Left lung (tissue), 10 donors: Measurements from ENCODE around the gene TNFRSF6B. TPM values are rescaled to one million over a fixed set of nuclear protein-coding genes. Genes with fewer than 3 reads are reported as not detected.

ENCODE experiments used
- ATAC-seq: fragments of 200-7000 bp; cut with Tn5 transposase; one replicate; pipeline ENCODE4 v1.9.1; 2020; ENCODE audit warnings: moderate library complexity
- DNase-seq, 4 donors: peaks; one replicate each; pipeline ENCODE4 v3.0.0-alpha.2; 2013 to 2020
- H3K27ac ChIP-seq, 2 donors: fragments of 200-600 bp; sonication (generic) in 1 of 2; one replicate each; pipeline versions ENCODE4 v1.5.0 to v1.8.0; 2020 to 2021
- H3K27me3 ChIP-seq, 2 donors: fragments of 200-600 bp; sonication (generic) in 1 of 2; one replicate each; pipeline versions ENCODE4 v1.5.0 to v1.8.0; 2020 to 2021
- H3K36me3 ChIP-seq, 2 donors: fragments of 200-600 bp; sonication (generic) in 1 of 2; one replicate each; pipeline versions ENCODE4 v1.5.0 to v1.8.0; 2020 to 2021
- H3K4me1 ChIP-seq, 2 donors: fragments of 200-600 bp; one replicate each; pipeline ENCODE4 v1.8.0; 2021
- H3K4me3 ChIP-seq, 2 donors: fragments of 200-600 bp; sonication (generic) in 1 of 2; one replicate each; pipeline versions ENCODE4 v1.5.0 to v1.8.0; 2020 to 2021; ENCODE audit warnings: mild to moderate bottlenecking in 1 of 2
- H3K9me3 ChIP-seq, 2 donors: fragments of 200-600 bp; sonication (generic) in 1 of 2; one replicate each; pipeline versions ENCODE4 v1.5.0 to v1.8.0; 2020 to 2021
- intact Hi-C, 2 donors: fragments of 100-400 bp; cut with DNase I; formaldehyde crosslinking; loops; one replicate each; pipeline versions ENCODE4 v1.11.2 to v1.14.2; 2022
- polyA plus RNA-seq, 6 donors: library from polyadenylated mRNA; unstranded; fragments of 120-200 nt; gene quantifications; one replicate each; pipeline ENCODE4 v1.2.1, GENCODE V29; 2013; ENCODE audit not compliant: insufficient read length in 6 of 6
- total RNA-seq, 2 donors: library from RNA; stranded (reverse); fragmentation: NEBNext Ultra II Directional; extraction: Animal tissue kit (Norgen Biotek cat#: 25700); gene quantifications; one replicate each; pipeline ENCODE4 v1.2.1, GENCODE V29; 2021
- TF ChIP-seq, protein P1 (sequence below), 2 donors: fragments of 200-600 bp; sonication (generic) in 1 of 2; IDR thresholded peaks; one replicate each; pipeline versions ENCODE4 v1.5.0 to v1.8.0; 2021; ENCODE audit warnings: antibody characterized with exemption in 2 of 2
- donor health status: DM: no; HTN: yes; CAD: no.
- donor health status: DM: no; HTN: no; CAD: no.

TNFRSF6B gene
- total and polyA plus RNA-seq, 8 donors = 1.6 to 17.6 (median 2.7) TPM

DNA sequence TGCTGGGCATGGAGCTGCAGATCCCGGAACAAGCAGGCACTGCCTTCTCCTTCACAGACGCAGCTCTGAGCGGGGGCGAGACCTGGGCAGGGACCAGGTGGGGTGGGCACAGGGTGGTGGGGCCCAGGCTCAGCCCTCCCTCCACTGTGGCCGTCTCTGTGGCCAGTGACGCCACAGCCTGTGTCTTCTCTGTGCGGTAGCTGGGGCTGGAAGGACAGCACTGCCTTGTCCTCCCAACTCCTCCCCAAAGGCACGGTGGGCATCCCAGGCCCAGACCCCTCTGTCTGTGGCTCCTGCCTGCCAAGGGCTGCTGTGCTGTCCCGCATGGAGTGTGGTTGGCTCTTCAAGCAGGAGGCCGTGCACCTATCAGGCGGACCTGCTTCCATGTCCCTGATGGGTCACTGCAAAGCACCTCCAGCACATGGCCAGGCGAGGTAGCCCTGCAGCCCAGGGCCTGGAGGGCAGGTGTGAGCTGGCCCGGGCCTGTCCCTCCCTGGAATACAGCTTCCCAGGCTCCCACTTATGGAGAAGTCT, 14.8 kb upstream of the TNFRSF6B start:
- H3K4me1 ChIP-seq = peaks cover 12 to 35% of the 10 kb centered on the region in 2 donors
- ATAC-seq = no peak
- peaks cover 0 to 49% of the 10 kb centered on the region in 2 donors for H3K36me3 ChIP-seq
- no peaks in the 10 kb centered on the region for H3K9me3 ChIP-seq
- H3K27me3 ChIP-seq = no peaks in the 10 kb centered on the region
- intact Hi-C loops = no loop called here
- H3K4me3 ChIP-seq = no peak overlapping the region
- TF ChIP-seq, protein P1, sequence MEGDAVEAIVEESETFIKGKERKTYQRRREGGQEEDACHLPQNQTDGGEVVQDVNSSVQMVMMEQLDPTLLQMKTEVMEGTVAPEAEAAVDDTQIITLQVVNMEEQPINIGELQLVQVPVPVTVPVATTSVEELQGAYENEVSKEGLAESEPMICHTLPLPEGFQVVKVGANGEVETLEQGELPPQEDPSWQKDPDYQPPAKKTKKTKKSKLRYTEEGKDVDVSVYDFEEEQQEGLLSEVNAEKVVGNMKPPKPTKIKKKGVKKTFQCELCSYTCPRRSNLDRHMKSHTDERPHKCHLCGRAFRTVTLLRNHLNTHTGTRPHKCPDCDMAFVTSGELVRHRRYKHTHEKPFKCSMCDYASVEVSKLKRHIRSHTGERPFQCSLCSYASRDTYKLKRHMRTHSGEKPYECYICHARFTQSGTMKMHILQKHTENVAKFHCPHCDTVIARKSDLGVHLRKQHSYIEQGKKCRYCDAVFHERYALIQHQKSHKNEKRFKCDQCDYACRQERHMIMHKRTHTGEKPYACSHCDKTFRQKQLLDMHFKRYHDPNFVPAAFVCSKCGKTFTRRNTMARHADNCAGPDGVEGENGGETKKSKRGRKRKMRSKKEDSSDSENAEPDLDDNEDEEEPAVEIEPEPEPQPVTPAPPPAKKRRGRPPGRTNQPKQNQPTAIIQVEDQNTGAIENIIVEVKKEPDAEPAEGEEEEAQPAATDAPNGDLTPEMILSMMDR (IDR thresholded peaks at IDR 0.05) = no peak
- H3K27ac ChIP-seq = peak overlapping the region; percentile 53 to 67
- DNase-seq = peak in 1 of 4 donors; percentile 65

DNA sequence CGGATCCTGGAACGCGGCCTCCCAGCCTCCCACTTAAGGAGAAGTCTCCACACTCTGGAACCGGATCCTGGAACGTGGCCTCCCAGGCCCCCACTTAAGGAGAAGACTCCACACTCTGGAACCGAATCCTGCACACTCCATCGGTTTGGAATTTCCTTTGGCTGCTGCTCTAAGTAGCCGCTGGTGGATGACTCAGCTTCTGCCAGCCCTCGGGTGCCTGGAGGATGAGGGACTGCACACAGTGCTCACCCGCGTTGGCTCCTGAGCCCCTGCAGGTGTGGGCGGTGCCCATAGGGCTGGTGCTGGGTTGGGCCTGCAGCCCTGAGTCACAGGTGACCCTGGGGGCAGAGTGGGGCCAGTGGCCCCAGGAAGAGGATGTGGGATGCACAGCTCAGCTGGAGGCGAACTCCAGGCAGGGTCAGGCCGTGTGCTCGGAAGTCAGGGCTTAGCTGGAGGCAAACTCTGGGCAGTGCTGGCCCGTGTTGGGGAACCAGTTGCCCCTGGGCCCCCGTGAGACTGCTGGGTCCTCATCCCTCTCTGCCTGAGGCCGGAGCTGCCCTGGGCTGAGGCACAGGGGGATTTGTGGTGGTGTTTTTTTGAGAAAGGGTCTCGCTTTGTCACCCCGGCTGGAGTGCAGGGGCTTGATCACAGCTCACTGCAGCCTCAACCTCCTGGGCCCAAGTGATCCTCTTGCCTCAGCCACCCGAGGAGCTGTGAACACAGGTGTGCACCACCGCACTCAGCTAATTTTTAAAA, 13.9 kb upstream of the TNFRSF6B start:
- TF ChIP-seq, protein P1 (IDR thresholded peaks at IDR 0.05) = no peak

DNA sequence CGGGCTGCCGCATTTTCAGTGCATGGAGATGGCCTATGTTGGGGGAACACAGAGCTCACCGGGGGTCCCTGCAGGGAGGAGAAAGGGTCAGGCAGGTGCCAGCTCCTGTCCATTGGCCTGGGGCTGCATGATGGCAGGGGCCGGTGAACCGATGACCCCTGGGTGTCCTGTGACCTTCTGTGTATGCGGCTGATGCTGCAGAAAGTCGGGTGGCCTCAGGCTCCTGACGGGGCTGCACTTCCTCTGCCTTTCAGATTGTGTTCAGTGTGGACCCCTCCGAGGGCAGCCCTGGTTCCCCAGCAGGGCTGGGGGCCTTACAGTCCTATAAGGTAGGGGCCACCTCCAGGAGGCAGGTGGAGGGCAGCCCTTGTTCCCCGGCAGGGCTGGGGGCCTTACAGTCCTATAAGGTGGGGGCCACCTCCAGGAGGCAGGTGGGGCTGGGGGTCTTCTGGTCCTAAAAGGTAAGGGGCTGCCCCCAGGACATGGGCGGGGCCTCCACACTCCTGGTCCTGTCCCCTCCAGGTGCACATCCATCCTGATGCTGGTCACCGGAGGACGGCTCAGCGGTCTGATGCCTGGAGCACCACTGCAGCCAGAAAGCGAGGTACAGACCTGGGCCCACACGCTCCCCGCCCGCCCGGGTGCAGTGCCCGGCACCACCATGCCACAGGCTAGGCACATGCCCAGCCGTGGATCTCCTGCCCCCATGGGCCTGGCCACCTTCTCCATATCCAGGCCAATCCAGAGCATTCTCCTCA, 11.0 kb upstream of the TNFRSF6B start:
- no peak for ATAC-seq
- Histone ChIP-seq H3K36me3 (peaks cover 0 to 18% of the 10 kb centered on the region in 2 donors), H3K4me1 (peaks cover 24 to 65% of the 10 kb centered on the region in 2 donors), H3K27ac (peak overlapping the region; percentile 88 to 91), H3K9me3 (no peaks in the 10 kb centered on the region), H3K4me3 (no peak overlapping the region), H3K27me3 (no peaks in the 10 kb centered on the region)
- intact Hi-C loops = no loop called here
- TF ChIP-seq, protein P1 (IDR thresholded peaks at IDR 0.05) = no peak
- DNase-seq = peak in 1 of 4 donors; percentile 75

More for the DNA sequence above, 13.9 kb upstream of the TNFRSF6B start:
- H3K4me3 ChIP-seq = no peak overlapping the region
- H3K9me3 ChIP-seq = no peaks in the 10 kb centered on the region
- H3K36me3 ChIP-seq = peaks cover 0 to 42% of the 10 kb centered on the region in 2 donors
- ATAC-seq (peak; percentile 67), DNase-seq (peak in 1 of 4 donors; percentile 77)
- peaks cover 20 to 43% of the 10 kb centered on the region in 2 donors for H3K4me1 ChIP-seq
- intact Hi-C loops = no loop called here
- no peaks in the 10 kb centered on the region for H3K27me3 ChIP-seq
- H3K27ac ChIP-seq = peak overlapping the region; percentile 59 to 67

DNA sequence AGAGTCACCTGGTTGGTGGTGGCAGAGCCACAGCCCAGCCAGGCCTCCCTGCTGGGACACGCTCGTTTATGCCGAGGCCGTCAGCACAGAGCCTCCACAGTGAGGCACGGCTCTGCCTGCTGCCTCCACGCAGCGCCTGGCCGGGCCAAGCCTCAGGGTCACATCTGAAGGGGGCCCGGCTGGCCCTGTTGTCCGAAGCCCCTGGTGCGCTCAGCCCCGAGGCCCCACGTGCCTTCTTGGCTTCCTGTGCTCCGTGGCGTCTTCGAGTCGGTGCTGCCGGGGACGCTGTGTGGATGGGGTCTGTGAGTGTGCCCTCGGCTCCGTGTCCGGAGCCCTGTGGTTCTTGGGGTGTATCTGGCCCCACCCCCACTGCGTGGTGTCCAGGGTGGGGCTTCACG, 10.4 kb upstream of the TNFRSF6B start:
- no peaks in the 10 kb centered on the region for H3K27me3 ChIP-seq
- H3K27ac ChIP-seq = peak overlapping the region; percentile 88 to 91
- ATAC-seq (no peak), DNase-seq (peak in 1 of 4 donors; percentile 77)
- H3K4me3 ChIP-seq = no peak overlapping the region
- H3K9me3 ChIP-seq = no peaks in the 10 kb centered on the region
- peaks cover 0 to 17% of the 10 kb centered on the region in 2 donors for H3K36me3 ChIP-seq
- intact Hi-C loops = no loop called here
- TF ChIP-seq, protein P1 (IDR thresholded peaks at IDR 0.05) = no peak
- H3K4me1 ChIP-seq = peaks cover 24 to 65% of the 10 kb centered on the region in 2 donors
